ENCODE data around the gene DCTN1. TPM values are rescaled to one million over a fixed set of nuclear protein-coding genes. Genes with fewer than 3 reads are reported as not detected.

The DCTN1 gene
- total and polyA plus RNA-seq, 2 donors (not counting 1 experiment from before 2014, with no cell fraction given) = 46.7 to 143 TPM

DNA sequence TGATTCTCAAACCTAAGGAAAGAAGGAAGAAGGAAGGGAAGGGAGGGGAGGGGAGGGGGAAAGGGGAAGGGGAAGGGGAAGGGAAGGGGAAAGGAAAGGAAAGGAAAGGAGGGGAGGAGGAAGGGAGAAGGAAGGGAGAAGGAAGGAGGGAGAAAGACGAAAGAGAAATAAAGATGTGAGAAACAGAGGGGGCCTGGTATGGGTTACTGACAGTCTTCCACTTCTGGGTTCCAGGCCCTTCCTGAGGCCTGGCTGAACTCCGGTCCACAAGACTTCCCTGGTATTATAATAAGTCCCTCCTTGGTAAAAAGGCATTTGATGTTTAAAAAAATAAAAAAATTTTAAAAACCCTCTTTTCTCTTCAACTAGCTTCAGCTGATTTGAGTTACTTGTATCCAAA, 54.3 kb downstream of the DCTN1 start:
- Mint-ChIP-seq H3K9me3 (ENCODE audit: insufficient read depth) (no peaks in the 10 kb centered on the region), H3K4me1 (no peaks in the 10 kb centered on the region), H3K27ac (no peak overlapping the region), H3K4me3 (no peak overlapping the region), H3K27me3 (no peaks in the 10 kb centered on the region)
- no peak overlapping the region for H3K4me3 ChIP-seq (ENCODE audit: control extremely low read depth in 1 of 5, extremely low read depth in 1 of 5, insufficient read depth in 1 of 5, low read depth in 2 of 5, low read length in 4 of 5)
- no peak overlapping the region for H3K27ac ChIP-seq (ENCODE audit: low read length in 2 of 2)
- WGBS (ENCODE audit: insufficient coverage) = no CpG with 5 or more reads among the region's 2 CpGs
- H3K9me3 ChIP-seq (ENCODE audit: control extremely low read depth in 1 of 3, control insufficient read depth in 2 of 3, insufficient read depth in 1 of 3, low read length in 2 of 3) = peaks cover 0 to 1% (median 0%) of the 10 kb centered on the region in 3 donors
- no peaks in the 10 kb centered on the region for H3K79me2 ChIP-seq (ENCODE audit: control insufficient read depth, insufficient read depth, low read length)
- intact Hi-C loops (cut with micrococcal nuclease) = no loop called here
- H2AFZ ChIP-seq (ENCODE audit: insufficient read depth, low read depth, low read length, poor library complexity, severe bottlenecking) = no peak overlapping the region
- no peak for ATAC-seq (ENCODE audit: low read depth)
- CTCF ChIA-PET = interaction anchor here (4.7 kb wide), 1 partner anchor 10 kb away, joined by 44 read pairs; no protein-coding TSS in a partner anchor
- TF ChIP-seq EZH2 (IDR thresholded peaks at IDR 0.05; ENCODE audit: borderline replicate concordance, insufficient read depth, low read depth, low read length, poor library complexity, severe bottlenecking) = no peak
- TF ChIP-seq, protein P1, sequence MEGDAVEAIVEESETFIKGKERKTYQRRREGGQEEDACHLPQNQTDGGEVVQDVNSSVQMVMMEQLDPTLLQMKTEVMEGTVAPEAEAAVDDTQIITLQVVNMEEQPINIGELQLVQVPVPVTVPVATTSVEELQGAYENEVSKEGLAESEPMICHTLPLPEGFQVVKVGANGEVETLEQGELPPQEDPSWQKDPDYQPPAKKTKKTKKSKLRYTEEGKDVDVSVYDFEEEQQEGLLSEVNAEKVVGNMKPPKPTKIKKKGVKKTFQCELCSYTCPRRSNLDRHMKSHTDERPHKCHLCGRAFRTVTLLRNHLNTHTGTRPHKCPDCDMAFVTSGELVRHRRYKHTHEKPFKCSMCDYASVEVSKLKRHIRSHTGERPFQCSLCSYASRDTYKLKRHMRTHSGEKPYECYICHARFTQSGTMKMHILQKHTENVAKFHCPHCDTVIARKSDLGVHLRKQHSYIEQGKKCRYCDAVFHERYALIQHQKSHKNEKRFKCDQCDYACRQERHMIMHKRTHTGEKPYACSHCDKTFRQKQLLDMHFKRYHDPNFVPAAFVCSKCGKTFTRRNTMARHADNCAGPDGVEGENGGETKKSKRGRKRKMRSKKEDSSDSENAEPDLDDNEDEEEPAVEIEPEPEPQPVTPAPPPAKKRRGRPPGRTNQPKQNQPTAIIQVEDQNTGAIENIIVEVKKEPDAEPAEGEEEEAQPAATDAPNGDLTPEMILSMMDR (IDR thresholded peaks at IDR 0.05) = no peak
- no peaks in the 10 kb centered on the region for H3K27me3 ChIP-seq (replicated peaks in 1 of 4; ENCODE audit: control extremely low read depth in 1 of 4, control insufficient read depth in 3 of 4, insufficient read depth in 4 of 4, low read length in 3 of 4)
- POLR2A ChIA-PET = no interaction called here
- H3K4me2 ChIP-seq (replicated peaks; ENCODE audit: low read depth, low read length, poor library complexity, severe bottlenecking) = no peak overlapping the region
- H3K9ac ChIP-seq (ENCODE audit: low read length) = no peak overlapping the region
- peaks cover 0 to 2% of the 10 kb centered on the region in 2 experiments for H3K36me3 ChIP-seq (replicated peaks in 1 of 2; ENCODE audit: control extremely low read depth in 1 of 2, control insufficient read depth in 1 of 2, extremely low read depth in 1 of 2, insufficient read depth in 2 of 2, low read length in 1 of 2)
- H3K4me1 ChIP-seq (ENCODE audit: control insufficient read depth in 2 of 2, insufficient read depth in 2 of 2, low read length in 2 of 2) = no peaks in the 10 kb centered on the region
- no peak for DNase-seq
- no peaks in the 10 kb centered on the region for H4K20me1 ChIP-seq (ENCODE audit: control insufficient read depth, insufficient read depth, low read length, poor library complexity, severe bottlenecking)

DNA sequence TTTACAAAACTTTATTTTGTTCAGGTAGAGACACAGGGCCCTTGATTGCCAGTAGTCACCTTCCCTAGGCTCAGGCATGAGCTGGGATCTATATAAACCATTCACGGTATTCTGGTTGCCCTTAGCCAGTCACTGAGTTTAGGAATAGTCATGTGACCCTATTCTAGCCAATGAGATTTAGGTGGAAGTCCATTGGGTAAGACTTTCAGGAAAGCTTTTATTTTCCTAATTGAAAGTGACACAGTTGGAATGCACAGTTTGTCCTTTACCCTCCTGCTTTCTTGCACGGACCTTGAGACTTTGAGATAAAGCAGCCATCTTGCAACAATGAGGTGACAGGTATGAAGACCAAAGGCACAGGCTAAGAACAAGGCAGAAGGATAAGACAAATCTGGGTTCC, 58.4 kb downstream of the DCTN1 start:
- TF ChIP-seq, protein P1 (IDR thresholded peaks at IDR 0.05) = no peak
- no peak for TF ChIP-seq EZH2 (IDR thresholded peaks at IDR 0.05; ENCODE audit: borderline replicate concordance, insufficient read depth, low read depth, low read length, poor library complexity, severe bottlenecking)
- H3K4me1 ChIP-seq (ENCODE audit: control insufficient read depth in 2 of 2, insufficient read depth in 2 of 2, low read length in 2 of 2) = no peaks in the 10 kb centered on the region
- intact Hi-C loops (cut with micrococcal nuclease) = no loop called here
- 100% methylated on average over 2 of the region's 2 CpGs for WGBS (ENCODE audit: insufficient coverage)
- no peaks in the 10 kb centered on the region for H3K27me3 ChIP-seq (replicated peaks in 1 of 4; ENCODE audit: control extremely low read depth in 1 of 4, control insufficient read depth in 3 of 4, insufficient read depth in 4 of 4, low read length in 3 of 4)
- H3K27me3 Mint-ChIP-seq = no peaks in the 10 kb centered on the region
- ChIA-PET CTCF (no interaction called here), POLR2A (no interaction called here)
- H3K36me3 ChIP-seq (replicated peaks in 1 of 2; ENCODE audit: control extremely low read depth in 1 of 2, control insufficient read depth in 1 of 2, extremely low read depth in 1 of 2, insufficient read depth in 2 of 2, low read length in 1 of 2) = no peaks in the 10 kb centered on the region
- DNase-seq (no peak), ATAC-seq (ENCODE audit: low read depth) (no peak)
- no peak overlapping the region for H3K4me2 ChIP-seq (replicated peaks; ENCODE audit: low read depth, low read length, poor library complexity, severe bottlenecking)
- H3K9me3 ChIP-seq (ENCODE audit: control extremely low read depth in 1 of 3, control insufficient read depth in 2 of 3, insufficient read depth in 1 of 3, low read length in 2 of 3) = peaks cover 0 to 1% (median 0%) of the 10 kb centered on the region in 3 donors
- H3K27ac ChIP-seq (ENCODE audit: low read length in 2 of 2) = no peak overlapping the region
- no peak overlapping the region for H3K27ac Mint-ChIP-seq
- no peaks in the 10 kb centered on the region for H3K9me3 Mint-ChIP-seq (ENCODE audit: insufficient read depth)
- H3K9ac ChIP-seq (ENCODE audit: low read length) = no peak overlapping the region
- H3K79me2 ChIP-seq (ENCODE audit: control insufficient read depth, insufficient read depth, low read length) = no peaks in the 10 kb centered on the region
- no peak overlapping the region for H2AFZ ChIP-seq (ENCODE audit: insufficient read depth, low read depth, low read length, poor library complexity, severe bottlenecking)
- H3K4me1 Mint-ChIP-seq = no peaks in the 10 kb centered on the region
- no peak overlapping the region for H3K4me3 Mint-ChIP-seq
- H4K20me1 ChIP-seq (ENCODE audit: control insufficient read depth, insufficient read depth, low read length, poor library complexity, severe bottlenecking) = no peaks in the 10 kb centered on the region
- no peak overlapping the region for H3K4me3 ChIP-seq (ENCODE audit: control extremely low read depth in 1 of 5, extremely low read depth in 1 of 5, insufficient read depth in 1 of 5, low read depth in 2 of 5, low read length in 4 of 5)

Measured in B cell (primary cell).